Coronary artery (tissue), 2 donors: ENCODE results near the gene UVSSA.

Experiments
- DNase-seq: peaks from one replicate; pipeline ENCODE4 v3.0.0-alpha.2; 2017; ENCODE audit warnings: low spot score
- H3K27ac ChIP-seq, 2 donors: fragments of 200-600 bp; sonication (generic); one replicate each; pipeline ENCODE4 v1.5.1; 2016 to 2019
- H3K4me3 ChIP-seq: fragments of 200-600 bp; sonication (generic); 2 replicates; pipeline ENCODE4 v1.5.1; 2016; ENCODE audit warnings: mild to moderate bottlenecking, moderate library complexity
- TF ChIP-seq, protein P1 (sequence below): fragments of 200-600 bp; sonication (generic); IDR thresholded peaks from one replicate; pipeline ENCODE4 v1.5.1; 2019; ENCODE audit warnings: antibody characterized with exemption

The UVSSA gene

DNA sequence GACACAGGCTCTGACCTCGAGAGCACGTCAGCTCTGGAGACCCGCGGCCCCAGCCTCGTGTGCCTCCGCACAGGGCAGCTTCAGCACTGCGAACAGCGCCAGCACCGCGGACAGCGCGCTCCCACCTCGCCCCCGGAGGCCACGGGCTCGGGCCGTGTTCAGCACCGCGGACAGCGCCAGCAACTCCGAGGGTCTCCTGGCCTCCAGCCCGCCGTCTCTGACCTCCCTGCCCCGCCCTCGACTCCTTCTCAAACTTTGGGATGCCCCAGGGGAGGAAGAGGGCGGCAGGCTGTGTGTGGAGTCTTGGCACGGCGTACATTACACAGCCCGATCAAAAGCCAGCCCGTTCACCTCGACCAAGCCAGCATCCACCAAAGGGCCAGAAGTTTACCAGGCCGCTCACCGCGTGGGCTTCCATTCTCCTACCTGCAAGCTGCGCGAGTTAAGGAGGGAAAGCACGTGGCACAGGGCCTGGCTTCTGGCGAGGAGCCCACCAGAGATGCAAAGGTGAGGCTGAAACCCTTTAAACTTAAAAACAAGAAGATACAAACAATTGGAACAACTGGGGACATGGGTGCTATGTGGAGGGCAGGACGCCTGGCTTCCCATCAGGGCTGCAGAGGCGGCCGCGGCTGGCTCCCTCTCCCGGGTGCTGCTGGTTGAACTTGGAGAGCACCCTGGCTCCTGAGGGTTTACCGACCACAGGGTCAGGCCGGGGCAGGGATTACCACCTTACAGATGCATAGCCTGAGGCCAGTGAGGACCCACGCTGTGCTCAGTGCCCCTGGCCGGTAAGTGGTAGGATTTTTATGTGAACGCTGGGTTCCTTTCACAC lies 63.7 kb downstream of the UVSSA start:
- no peak overlapping the region for H3K4me3 ChIP-seq
- no peak overlapping the region for H3K27ac ChIP-seq
- TF ChIP-seq, protein P1, sequence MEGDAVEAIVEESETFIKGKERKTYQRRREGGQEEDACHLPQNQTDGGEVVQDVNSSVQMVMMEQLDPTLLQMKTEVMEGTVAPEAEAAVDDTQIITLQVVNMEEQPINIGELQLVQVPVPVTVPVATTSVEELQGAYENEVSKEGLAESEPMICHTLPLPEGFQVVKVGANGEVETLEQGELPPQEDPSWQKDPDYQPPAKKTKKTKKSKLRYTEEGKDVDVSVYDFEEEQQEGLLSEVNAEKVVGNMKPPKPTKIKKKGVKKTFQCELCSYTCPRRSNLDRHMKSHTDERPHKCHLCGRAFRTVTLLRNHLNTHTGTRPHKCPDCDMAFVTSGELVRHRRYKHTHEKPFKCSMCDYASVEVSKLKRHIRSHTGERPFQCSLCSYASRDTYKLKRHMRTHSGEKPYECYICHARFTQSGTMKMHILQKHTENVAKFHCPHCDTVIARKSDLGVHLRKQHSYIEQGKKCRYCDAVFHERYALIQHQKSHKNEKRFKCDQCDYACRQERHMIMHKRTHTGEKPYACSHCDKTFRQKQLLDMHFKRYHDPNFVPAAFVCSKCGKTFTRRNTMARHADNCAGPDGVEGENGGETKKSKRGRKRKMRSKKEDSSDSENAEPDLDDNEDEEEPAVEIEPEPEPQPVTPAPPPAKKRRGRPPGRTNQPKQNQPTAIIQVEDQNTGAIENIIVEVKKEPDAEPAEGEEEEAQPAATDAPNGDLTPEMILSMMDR: no peak
- peak; percentile 62 for DNase-seq

DNA sequence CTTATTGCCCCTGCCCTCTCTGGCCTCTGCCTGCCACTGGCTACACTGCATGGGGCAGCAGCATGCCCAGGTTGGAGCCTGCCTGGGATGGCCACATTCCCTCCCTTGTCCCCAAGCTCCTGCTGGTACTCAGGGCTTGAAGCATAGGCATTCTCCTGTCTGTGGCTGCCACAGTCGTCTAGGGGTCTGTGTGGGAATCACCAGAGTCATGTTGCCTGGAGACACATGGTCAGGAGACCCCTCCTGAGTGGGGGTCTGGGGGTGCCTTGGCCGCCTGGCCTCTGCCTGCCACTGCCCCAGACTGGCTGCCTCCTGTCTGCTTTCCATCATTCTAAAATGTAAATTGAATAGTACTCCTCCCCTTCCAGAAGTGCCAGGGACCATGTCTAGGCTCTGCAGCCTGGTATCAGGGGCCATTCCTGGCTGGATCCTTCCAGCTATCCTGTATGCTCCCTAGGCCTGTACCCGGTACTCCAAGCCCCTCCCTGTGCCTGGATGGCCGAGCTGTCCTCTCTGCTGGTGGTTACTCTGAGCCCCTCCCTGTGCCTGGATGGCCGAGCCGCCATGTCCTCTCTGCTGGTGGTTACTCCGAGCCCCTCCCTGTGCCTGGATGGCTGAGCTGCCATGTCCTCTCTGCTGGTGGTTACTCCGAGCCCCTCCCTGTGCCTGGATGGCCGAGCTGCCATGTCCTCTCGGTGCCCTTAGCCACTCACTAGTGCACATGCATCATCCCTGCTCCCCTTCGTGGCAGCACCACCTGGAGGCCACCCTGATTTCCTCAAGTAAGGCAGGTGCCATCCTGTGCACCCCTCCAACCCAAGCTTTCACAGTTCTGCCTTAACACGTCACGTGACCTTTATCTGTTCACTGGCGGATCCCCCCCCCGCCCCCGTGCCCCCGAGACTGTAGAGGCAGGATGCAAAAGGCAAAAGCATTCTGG lies 64.7 kb downstream of the UVSSA start:
- TF ChIP-seq, protein P1: no peak
- peak; percentile 59 for DNase-seq
- Histone ChIP-seq H3K4me3 (no peak overlapping the region), H3K27ac (no peak overlapping the region)

DNA sequence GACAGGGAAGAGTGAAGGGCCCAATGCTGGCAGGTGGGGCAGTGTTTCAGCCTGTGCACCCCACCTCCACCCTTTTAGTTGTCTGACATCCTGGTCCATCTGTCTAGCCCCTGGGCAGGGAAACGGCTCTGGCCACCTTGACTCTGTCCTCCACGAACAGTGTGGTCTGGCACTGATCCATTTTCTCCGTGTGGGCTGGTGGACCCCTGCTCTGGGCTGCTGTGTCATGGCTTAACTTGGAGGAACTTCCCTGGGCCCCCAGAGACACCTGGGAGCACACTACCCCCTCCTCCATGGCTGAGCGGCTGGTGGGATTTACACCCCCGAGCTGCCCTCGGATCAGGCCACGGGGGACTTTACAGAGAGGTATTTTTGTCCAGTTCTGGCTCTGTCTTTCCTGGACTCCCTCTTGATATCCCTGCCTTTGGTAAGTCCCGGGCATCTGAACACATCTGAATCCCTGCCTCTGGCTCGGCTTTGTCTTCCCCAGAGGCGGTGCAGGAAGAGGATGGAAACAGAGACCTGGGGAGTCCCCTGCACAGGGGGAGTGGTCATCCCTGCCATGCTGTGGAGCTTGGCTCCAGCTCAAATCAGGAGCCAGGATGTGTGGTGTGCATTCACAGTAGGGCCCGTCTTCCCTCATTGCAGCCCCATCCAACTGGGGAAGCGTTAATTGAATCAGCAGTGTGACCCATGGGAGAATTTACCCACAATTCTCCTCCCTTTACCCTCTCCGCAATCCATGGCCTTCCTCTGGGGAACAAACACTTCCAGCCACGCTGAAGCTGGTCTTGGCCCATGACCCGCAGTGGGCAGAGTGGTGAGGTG lies 65.6 kb downstream of the UVSSA start:
- Histone ChIP-seq H3K4me3 (no peak overlapping the region), H3K27ac (no peak overlapping the region)
- no peak for DNase-seq
- TF ChIP-seq, protein P1: no peak

DNA sequence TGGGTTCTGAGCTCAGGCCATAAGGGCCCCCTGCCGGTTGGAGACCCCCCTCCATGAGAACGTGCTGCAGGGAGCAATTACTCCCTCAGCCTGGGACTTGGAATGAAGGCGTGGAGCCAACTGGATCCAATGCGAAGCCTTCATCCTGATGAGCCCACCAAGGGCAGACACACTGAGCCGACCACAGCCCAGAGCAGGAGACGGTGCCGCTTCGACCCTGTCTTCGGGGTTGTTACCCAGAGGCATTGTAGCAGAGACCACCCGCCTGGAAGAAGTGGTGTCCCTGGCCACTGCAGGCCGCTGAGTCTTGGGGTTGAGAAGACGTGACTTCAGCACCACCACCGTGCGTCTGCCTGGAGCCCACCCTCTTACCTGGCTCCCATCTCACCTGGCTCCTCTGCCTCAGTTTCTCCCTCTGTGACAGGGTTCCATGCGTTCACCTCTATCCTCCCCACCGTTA lies 66.2 kb downstream of the UVSSA start:
- TF ChIP-seq, protein P1: no peak
- Histone ChIP-seq H3K27ac (no peak overlapping the region), H3K4me3 (no peak overlapping the region)
- DNase-seq: no peak

DNA sequence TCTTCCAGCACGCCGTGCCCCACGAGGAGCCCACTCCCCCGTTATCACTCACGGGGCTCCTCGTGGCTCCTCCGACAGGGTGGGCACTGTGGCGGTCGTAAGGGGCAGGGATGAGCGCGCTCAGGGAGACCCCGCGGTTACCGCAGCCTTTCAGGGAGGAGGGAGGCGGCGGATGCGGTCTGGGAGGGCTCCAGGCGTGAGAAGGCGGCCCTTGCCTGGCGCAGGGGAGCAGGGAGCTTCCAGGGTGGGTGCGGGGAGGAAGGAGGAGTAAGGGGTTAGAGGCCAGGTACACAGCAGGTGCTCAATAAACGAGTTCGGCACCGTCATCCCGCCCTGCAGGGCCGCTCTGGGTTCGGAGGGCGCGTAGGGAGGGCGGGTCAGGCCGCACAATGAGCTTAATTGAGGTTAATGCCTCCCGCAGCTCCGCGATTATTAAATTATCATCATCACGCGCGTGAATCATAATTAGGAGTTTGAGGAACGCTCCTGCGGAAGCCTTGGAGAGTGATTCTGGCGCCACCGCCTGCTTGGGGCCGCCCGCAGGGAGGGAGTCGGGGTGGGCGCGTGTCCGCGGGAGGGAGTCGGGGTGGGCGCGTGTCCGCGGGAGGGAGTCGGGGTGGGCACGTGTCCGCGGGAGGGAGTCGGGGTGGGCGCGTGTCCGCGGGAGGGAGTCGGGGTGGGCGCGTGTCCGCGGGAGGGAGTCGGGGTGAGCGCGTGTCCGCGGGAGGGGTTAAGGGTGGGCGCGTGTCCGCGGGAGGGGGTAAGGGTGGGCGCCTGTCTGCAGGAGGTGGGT lies 66.9 kb downstream of the UVSSA start:
- TF ChIP-seq, protein P1: no peak
- DNase-seq: peak; percentile 46
- Histone ChIP-seq H3K27ac (no peak overlapping the region), H3K4me3 (no peak overlapping the region)
